Skin of body (tissue), 2 donors: ENCODE data around the gene PAM. TPM values are rescaled to one million over a fixed set of nuclear protein-coding genes. Genes with fewer than 3 reads are reported as not detected.

ENCODE experiments used
- DNase-seq: peaks from one replicate; lab custom pipeline; 2025; lab: John Stamatoyannopoulos, UW
- total RNA-seq: library from RNA; depleted of rRNA; stranded (reverse); fragments of >200 nt; gene quantifications from one replicate; pipeline ENCODE4 v1.2.3, GENCODE V29; 2014

The PAM gene
- total RNA-seq, 1 donor from 2014 or later, result 77.2 TPM

DNA sequence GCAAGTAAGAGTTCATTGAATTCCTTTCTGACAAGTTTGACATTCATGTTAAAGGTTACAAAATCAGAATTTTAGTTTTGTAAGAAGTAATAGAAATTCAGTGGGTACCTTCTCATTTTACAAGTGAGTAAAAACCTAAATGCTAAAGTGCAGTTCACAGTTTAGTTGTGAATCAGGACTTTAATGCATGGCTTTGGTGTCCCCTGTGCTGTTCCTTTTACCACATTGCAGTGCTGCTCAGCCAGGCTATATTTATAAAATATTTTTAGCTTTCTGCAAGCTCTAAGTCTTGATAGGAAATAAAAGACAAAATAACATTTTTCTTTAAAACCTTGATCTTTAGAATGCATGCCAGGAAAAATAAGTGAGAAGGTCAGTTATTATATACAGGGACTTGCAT, 26.3 kb downstream of the PAM start:
- DNase-seq, result no peak

DNA sequence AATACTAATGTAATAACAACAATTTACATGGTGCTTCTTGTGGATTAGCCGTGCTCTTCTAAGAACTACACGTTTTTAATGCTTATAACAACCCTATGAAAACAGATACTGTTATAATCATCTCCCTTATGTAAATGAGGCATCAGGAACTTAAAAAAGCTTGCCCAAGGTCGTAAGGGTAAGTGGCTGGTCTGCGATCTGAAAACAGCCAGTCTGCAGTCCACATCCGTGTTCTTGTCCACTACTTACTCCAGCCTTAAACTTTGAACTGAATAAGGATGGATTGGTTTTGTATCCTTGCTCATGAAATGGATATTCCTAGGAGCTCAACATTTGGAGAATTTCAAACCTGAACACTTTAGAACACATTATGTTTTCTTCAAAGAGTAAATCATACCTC, 26.7 kb downstream of the PAM start:
- DNase-seq, result no peak

DNA sequence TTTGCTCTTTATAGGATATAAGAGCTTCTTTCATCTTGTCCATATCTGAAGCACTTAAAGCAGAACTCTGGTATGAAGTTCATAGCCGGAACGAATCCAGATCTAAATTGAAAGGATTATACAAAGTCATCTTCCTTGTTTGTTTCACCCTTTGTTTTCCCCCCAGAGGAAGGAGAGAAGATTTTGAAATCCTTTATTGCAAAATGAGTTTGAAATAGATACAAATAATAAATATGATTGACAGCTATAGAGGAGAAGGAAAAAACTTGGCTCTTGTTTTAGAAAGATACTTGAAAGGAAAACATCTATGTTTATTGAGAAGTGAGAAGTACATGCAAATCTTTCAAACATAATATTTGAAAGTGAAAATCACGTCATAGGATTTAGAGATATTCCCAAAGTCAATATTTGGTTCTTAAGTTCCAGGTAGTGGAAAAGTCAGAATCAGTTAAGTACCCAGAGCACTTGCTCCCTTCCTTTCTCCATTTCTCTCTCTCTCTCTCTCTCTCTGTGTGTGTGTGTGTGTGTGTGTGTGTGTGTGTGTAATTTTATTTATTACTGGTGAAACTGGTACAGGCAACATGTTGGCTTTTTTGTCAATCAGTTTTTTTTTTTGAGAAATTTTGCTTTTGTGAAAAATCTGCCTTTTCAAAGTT, 27.2 kb downstream of the PAM start:
- no peak for DNase-seq

DNA sequence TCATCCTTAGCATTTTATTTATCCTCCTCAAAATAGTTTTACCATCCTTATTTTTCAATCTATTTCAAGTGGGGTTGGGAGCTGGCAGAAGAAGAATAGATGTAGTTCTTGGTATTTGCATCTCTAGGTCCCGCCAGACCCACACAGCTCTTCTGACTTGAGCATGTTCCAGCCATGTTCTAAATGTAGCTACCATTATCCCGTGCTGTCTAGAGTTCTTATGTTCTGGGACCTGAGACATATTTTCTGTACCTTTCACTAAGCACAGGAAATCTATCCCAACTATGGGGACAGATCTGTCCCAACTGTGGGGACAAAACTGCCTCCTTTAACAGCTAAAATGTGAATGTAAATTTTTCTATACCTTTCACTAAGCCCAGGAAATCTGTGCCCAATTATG, 32.0 kb downstream of the PAM start:
- no peak for DNase-seq

DNA sequence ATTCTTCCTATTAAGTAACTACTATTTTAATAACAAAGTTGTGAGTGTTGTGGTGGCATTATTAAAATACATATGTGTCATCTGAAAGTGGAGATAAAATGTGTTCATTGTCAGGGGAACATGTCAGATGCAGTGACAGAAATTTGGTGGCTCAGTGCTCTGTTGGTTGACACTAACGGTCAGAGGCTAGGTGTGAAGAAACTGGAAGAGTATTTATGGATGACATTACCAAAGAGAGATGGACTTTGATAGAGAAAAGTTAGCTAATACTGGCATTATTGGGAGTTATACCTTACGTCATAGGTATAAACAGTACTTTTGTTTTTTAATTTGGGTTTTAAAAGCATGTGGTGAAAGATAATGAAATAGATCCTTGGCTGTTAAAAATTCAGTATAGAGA, 33.7 kb downstream of the PAM start:
- no peak for DNase-seq

DNA sequence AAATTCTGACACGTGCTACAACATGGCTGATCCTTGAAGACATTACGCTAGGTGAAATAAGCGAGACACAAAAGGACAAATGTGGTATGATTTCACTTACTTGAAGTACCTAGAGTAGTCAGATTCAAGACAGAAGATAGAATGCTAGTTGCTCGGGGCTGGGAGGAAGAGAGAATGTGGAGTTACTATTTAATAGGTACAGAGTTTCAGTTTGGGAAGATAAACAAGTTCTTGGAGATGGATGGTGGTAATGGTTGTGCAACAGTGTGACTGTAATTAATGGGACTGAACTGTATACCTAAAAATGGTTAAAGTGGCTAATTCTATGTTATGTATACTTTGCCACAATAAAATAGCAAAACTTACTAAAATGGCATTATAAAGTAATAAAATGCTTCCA, 34.4 kb downstream of the PAM start:
- DNase-seq, result no peak

DNA sequence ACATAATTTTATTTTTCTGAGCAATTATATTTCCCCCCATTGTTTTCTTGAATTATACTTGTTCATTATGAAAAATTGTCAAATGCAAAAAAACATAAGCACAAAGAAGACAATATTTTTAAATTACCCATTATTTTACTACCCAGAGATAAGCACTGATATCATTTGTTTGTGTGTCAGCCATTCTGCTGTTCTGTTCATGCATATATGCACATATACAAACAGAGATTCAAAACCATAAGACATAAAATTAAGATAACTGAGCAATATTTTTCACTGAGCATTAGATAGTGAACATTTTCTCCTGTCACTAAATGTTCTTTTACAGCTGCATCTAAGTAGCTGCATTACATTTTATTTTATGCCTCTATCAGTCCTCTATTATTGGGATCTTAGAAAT, 35.6 kb downstream of the PAM start:
- DNase-seq, result no peak

DNA sequence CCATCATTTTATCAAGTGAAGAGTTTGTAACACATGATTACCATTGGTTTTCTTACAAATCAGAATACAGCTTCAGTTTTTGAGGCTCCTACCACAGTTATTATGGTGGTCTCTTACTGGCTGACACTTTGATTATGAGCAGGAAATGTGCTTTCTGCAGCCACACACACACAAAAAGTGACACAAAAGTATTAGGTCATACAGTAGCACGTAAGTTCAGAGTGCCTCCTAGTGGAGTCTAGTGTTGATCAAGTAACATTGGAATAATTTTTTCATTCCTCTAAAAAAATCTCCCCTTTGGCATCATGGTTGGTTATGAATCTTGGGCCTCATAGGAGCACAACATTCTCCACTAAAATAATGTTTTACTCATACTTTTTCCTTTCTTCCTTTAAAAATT, 37.6 kb downstream of the PAM start:
- no peak for DNase-seq

DNA sequence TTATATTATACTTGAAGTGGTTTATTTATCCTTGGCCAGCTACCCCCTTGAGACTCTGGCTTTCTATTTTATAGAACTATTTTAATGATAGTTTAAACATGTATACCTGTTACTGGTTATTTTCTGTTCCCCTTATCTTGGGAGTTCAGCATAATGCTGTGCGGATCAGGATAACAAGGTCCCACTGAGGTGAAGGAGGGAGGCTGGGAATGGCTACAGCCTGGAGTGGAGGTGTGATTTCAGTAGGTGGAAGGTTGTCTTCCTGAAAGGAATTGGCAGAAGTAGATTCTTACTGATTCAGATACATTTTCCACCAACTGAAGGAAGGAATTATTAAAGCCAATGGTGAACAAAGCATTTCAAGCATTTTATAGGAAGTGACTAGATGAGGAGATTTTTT, 38.9 kb downstream of the PAM start:
- DNase-seq, result no peak

DNA sequence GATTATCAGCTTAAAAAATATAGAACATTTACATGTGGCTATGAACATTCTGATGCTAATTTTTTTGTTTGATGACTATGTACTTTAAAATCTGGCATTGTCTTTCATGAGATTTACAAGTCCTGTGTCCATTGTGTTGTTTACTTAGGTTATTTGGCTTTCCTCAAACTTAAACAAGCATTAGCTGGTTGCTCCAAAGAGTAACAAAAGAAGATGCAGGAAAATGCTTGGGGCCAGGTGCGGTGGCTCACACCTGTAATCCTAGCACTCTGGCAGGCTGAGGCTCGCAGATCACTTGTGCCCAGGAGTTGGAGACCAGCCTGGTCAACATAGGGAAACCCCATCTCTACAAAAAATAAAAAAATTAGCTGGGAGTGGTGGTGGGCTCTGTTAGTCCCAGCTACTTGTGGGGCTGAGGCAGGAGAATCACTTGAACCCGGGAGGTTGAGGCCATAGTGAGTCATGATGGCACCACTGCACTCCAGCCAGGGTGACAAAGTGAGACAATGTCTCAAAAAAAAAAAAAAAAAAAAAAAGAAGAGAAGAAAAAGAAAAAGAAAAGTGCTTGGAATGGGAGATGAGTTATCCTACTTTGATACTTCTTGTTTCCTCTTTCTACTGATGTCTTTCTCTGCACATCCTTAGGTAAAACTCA, 39.7 kb downstream of the PAM start:
- no peak for DNase-seq

DNA sequence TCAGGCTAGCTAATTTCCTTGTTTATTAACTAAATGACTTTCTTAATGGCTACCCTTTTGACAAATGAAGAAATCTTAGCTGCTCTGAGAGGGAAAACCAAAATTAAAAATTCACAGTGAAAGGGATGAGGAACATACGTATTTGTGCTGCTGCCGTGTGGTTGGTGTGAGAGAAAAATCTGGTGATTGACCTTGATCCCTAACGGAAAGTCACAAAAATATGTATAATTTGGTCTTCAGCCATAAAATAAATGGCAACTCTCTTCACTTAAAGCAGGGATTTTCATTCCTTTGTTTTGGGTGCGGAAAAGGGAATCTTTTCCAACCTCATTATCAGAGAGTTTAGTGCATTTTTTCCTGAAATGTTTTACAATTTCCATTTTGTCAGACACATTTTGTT, 40.4 kb downstream of the PAM start:
- DNase-seq, result no peak

DNA sequence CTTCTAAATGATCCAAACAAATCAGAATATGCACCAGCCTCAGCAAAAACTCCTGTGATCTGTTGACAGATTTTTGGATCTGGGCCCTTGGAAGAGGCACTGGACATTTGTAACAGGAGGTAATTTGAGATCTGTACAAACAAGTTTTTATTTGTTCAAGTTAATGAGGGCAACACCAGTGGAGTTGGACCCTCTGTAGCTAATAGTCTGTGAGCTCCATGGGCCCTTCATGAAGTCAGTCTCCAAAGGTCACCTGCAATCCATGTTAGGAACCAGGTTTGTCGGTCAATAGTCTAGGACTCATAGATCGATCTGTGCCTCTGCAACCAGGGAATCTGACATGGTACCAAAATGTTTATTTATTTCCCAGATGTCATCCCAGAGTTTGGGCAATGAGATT, 40.9 kb downstream of the PAM start:
- DNase-seq, result no peak

DNA sequence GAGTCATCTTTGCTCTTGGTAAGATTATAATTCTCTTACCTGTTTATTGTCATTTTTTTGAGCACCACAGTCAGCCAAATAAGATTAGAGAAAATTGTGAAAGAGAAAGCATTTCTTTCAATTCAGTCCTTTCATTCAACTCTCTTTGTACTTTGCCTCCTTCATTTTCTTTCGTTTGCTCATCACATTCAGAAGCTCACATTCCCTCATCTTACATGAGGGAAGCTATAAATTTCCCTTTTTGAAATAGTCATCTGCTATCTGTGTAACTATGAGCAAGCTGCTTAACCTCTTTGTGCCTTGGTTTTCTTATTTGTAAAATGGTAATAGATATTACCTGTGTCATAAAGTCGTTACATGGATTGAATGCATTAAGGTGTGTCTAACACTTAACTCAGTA, 41.4 kb downstream of the PAM start:
- no peak for DNase-seq

DNA sequence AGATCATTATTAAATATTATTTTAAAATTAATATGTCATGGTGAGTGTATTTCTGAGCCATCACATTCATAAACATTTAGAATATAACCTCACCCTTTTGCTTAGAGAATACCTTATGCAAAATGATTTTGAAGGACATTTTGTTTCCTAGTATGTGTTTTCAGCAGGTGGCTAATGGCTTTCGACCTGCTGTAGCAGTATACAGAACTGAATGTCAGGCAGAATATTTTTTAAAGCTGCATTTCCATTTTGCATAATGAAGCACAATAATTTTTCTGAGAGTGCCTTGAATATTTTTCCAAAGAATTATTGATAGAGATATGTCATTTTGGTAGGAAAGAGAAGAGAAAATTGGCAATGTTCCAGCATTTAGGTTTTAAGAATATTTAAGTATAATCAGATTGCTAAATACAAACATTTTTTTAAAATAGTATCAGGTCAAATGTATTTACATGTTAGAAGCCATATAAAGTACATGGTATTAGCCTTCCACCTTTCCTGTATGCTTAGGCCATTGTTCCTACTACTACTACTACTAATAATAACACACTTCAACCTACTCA, 42.3 kb downstream of the PAM start:
- DNase-seq, result no peak

DNA sequence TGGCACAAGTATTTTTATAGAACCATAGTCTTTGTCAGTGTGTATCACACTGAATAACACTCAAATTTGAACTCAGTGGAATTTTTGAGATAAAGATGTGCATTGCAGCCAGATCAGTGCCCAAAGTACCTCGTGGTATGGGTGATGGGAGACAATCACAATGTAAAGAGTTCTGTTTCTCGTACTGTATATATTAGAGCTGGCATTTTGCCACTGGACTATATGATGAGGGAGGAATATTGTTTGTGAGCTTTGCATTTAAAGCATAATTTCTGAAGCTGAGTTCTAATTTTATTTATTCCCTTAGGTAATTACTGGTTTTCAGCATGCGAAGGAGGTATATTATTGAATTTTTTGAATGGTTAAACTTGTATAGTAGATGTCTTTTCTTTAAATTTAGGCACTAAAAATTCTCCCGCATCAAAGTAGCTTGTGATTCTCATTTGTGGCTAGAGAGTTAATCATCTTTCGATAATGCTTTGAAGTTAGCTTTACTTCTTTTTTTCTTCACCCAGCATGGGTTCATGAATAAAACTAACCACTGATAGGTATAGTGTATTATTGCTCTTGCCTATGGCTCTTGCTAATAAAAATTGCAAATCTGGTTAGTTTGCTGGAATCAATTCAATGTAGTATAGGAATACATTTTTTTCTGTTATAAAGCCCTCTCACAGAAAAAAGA, 43.1 kb downstream of the PAM start:
- no peak for DNase-seq

DNA sequence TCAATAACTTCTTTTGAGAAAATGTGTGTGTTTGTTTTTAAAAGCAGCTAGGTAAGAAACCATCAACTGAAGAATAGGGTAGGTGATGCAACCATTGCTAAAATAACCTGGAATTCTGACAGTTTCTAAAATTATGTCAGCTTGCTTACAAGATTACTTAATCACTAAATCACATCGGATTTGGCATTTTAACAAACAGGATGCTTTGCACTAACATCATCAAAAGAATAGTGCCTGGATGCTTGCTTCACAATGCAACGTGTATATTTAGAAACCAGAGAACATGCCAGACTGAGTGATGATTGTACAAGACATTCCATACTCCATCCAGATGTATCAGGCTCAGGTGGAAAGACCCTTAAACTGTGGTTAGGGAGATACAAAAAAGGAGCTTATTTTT, 43.9 kb downstream of the PAM start:
- DNase-seq, result no peak

DNA sequence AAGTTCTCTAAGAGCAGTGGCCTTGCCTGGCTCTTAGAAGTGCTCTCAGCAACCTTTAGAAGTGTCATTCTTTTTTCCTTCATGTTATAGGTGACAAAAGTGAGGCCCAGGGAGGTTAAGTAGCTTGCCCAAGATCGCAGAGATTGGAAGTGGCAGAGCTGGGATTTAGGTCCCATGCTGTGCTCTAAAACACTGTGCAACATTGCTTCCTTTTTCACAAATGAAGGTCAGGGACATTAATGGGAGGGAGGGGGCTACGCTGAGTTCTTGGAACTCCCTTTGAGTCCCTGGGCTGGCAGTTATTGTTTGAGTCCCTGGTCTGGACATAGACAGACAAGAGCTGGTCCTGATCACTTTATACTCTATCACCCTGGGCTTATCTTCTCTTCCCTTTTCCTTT, 45.3 kb downstream of the PAM start:
- DNase-seq, result no peak

DNA sequence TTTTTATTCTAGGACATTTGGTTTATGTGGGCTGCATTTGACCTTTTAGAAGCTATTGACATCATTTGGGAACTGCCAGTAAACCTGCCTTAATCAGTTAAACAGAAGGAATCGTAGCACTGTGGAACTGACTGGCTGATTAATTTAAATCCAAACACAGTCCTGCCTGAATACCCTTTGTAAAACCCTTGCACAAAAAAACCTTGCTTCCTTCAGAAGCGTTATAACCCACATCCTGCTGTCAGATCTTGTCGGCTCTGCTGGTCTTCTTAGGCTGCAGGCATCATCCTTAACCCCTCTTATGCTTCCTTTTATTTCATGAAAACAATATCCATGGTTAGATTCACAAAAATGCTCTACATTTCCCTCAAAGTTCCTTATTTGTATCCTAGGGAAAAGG, 46.3 kb downstream of the PAM start:
- no peak for DNase-seq

DNA sequence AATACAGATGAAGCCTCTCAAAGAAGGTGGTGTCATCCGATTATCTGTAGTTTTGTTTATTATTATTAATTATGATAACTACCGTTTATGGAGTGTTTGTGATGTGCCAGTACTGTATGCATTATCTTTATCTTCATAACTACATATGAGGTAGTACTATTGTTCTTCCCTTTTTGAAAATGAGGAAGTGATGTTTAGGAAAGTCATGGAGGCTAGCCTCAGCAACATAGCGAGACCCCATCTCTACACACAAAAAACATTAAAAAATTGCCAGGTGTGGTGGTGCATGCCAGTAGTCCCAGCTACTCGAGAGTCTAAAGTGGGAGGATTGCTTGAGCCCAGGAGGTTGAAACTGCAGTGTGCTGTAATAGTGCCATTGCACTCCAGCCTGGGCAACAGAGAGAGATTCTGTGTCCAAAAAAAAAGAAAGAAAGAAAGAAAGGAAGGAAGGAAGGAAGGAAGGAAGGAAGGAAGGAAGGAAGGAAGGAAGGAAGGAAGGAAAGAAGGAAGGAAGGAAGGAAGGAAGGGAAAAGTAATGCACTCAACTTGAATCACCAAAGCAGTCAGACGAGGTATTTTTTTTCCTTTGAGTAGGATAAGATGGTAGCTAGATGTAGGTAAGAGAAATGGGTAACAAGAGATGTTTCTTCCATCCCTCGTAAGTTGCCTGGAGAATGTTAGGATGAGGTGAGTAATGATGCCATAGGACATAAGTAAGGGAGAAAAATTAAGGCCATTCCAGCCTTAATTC, 47.8 kb downstream of the PAM start:
- no peak for DNase-seq

DNA sequence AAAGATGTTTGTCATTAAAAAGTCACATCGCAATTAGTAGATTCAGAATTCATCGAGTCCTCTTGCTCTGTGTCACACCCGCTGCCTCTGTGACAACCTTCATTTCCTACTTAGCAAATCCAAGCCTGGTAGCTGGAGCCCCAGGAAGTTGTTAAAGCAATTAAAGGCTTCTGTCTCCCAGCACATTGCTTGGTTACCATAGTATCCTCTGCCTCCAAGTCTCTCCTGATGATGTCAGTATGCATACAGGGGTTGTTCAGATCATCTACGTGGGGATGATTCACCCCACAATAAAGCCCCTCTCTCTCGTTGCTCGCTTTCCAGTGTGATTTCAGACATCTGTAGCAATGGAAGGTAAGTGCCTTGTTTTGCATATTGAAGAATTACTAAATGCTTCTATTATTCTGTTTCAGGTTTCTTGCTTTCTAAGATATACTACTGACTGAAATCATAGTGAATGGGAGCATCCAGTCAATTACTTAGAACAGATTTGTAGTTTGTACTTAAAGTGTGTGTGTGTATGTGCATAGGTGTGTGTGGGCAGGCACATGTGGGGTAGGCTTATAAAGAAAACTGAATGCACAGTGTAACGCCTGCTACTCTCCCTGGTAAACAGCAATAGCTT, 52.9 kb downstream of the PAM start:
- DNase-seq, result no peak

DNA sequence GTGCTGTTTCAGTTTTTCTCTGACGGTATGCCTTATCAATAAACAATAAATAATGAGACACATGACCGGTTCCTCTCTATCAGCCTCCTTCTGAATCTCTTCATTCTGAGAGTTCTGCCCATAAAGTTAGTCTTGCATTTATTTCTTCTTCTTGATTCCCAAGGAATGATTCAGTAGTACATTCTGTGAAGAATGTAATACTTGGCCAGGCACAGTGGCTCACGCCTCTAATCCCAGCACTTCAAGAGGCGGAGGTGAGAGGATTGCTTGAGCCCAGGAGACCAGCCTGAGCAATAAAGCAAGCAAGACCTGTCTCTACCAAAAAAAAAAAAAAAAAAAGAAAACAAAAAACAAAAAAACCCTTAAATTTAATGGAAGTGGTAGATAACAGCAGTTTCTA, 53.9 kb downstream of the PAM start:
- DNase-seq, result no peak

DNA sequence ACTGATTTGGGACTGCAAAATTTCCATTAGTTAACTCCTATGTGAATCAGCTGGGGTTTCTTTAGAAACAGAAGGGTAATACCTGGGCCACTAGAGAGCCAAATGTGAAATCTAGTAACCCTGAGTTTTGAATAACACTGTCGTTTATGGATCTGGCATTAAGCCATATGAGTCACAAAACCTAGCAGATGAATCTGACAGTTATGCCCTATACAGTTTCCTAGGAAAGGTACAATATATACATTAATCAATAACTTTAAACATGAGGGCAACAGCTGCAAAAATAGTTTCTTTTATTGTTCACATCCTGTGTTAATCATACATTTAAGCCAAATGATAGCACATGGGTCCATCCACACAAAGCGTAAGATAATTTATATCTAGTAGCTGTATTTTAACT, 56.9 kb downstream of the PAM start:
- no peak for DNase-seq
